Prostate gland (tissue), 2 donors: ENCODE measurements around the gene EAPP. TPM values are rescaled to one million over a fixed set of nuclear protein-coding genes. Genes with fewer than 3 reads are reported as not detected.

Experiments
- DNase-seq: peaks from one replicate; pipeline ENCODE4 v3.0.0-alpha.2; 2019; ENCODE audit warnings: low spot score
- H3K27ac ChIP-seq, 2 donors: fragments of 200-600 bp; sonication (generic); 2 replicates each; pipeline ENCODE4 v1.5.1; 2017 to 2019
- H3K27me3 ChIP-seq: fragments of 200-600 bp; sonication (generic); replicated peaks from 2 replicates; pipeline ENCODE4 v1.5.1; 2019; ENCODE audit not compliant: insufficient read depth
- H3K36me3 ChIP-seq, 2 donors: fragments of 200-600 bp; sonication (generic); 1 replicate in 1 of 2; 2 replicates in 1 of 2; pipeline versions ENCODE4 v1.5.1 to v1.8.1; 2017 to 2019
- H3K4me1 ChIP-seq: fragments of 200-600 bp; sonication (generic); replicated peaks from 2 replicates; pipeline ENCODE4 v1.5.1; 2019
- H3K4me3 ChIP-seq, 2 donors: fragments of 200-600 bp; sonication (generic); 2 replicates each; pipeline ENCODE4 v1.5.1; 2017 to 2019
- H3K9me3 ChIP-seq: fragments of 200-600 bp; sonication (generic); 2 replicates; pipeline ENCODE4 v1.5.1; 2017
- CTCF ChIP-seq, 4 experiments: fragments of 200-600 bp in 2 of 4; fragments of 450-650 bp in 2 of 4; sonication (generic) in 2 of 4; IDR thresholded peaks; 1 replicate in 3 of 4; 2 replicates in 1 of 4; pipeline ENCODE4 v1.5.1; 2016 to 2019; ENCODE audit warnings: antibody characterized with exemption in 4 of 4, mild to moderate bottlenecking in 2 of 4, moderate library complexity in 2 of 4
- POLR2A ChIP-seq: fragments of 450-650 bp; IDR thresholded peaks from one replicate; pipeline ENCODE4 v1.6.1; 2016; ENCODE audit warnings: antibody characterized with exemption, mild to moderate bottlenecking
- POLR2AphosphoS5 ChIP-seq: sonication (generic); formaldehyde crosslinking; IDR thresholded peaks from one replicate; pipeline ENCODE4 v1.6.1; 2017; ENCODE audit warnings: antibody characterized with exemption
- WGBS: methylation state at CpG from one replicate; pipeline ENCODE4 v1.1.5; 2018; 5-methylcytosine and 5-hydroxymethylcytosine counted together
- intact Hi-C: fragments of 100-400 bp; cut with DNase I; formaldehyde crosslinking; loops from one replicate; pipeline ENCODE4 v1.14.2; 2022
- total RNA-seq, 2 donors: library from RNA; depleted of rRNA; stranded (reverse); fragments of >200 nt; gene quantifications; one replicate each; pipeline ENCODE4 v1.1.0, GENCODE V29; 2016

Gene EAPP
- 10 to 100 TPM; 41.6 to 52.6 TPM for total RNA-seq

GRCh38 chr14:34539407-34540180 is at the start of gene EAPP:
Gene EAPP, minus strand, starts transcription at chr14:34539701. Its CDS starts 73 bp downstream, at chr14:34539628.
- Histone ChIP-seq H3K4me3 (peak within 1 kb of the TSS; percentile 89 to 97), H3K4me1 (no peaks in the 10 kb centered on the region), H3K27ac (peak within 1 kb of the TSS; percentile 96 to 97), H3K27me3 (no peaks in the 10 kb centered on the region), H3K36me3 (no peaks in the 10 kb centered on the region), H3K9me3 (no peaks in the 10 kb centered on the region)
- 4% methylated on average over 56 of the region's 59 CpGs for WGBS
- intact Hi-C loops = loop anchor here (5.0 kb wide), 1 partner anchor 77 kb away; the partner anchor contains the start of gene SPTSSA
- TF ChIP-seq POLR2A = peak; percentile 97
- peak in 2 of 4 experiments; percentile 29 to 41 for TF ChIP-seq CTCF (IDR thresholded peaks at IDR 0.05)
- peak; percentile 99 for TF ChIP-seq POLR2AphosphoS5
- peak; percentile 99 for DNase-seq

GRCh38 chr14:34583525-34583924 is 44.0 kb upstream of the EAPP start:
- peaks cover 0 to 3% of the 10 kb centered on the region in 2 donors for H3K36me3 ChIP-seq
- no peak overlapping the region for H3K27ac ChIP-seq
- no peaks in the 10 kb centered on the region for H3K27me3 ChIP-seq
- TF ChIP-seq POLR2A (no peak), CTCF (IDR thresholded peaks at IDR 0.05) (no peak), POLR2AphosphoS5 (no peak)
- no peaks in the 10 kb centered on the region for H3K4me1 ChIP-seq
- no peak overlapping the region for H3K4me3 ChIP-seq
- H3K9me3 ChIP-seq = no peaks in the 10 kb centered on the region
- intact Hi-C loops = no loop called here
- 74% methylated on average over 6 of the region's 6 CpGs for WGBS
- no peak for DNase-seq

- intact Hi-C loops = no loop called here
- Histone ChIP-seq H3K27me3 (no peaks in the 10 kb centered on the region), H3K36me3 (no peaks in the 10 kb centered on the region), H3K27ac (no peak overlapping the region), H3K4me1 (no peaks in the 10 kb centered on the region), H3K9me3 (no peaks in the 10 kb centered on the region), H3K4me3 (no peak overlapping the region)
- DNase-seq = no peak
- TF ChIP-seq POLR2AphosphoS5 (no peak), CTCF (IDR thresholded peaks at IDR 0.05) (no peak), POLR2A (no peak)
- WGBS = 94% methylated on average over 11 of the region's 11 CpGs
These were observed 42.7 kb upstream of the EAPP start for GRCh38 chr14:34582117-34582680.

- WGBS = 97% methylated on average over 5 of the region's 5 CpGs
- Histone ChIP-seq H3K9me3 (no peaks in the 10 kb centered on the region), H3K4me1 (no peaks in the 10 kb centered on the region), H3K27ac (no peak overlapping the region), H3K4me3 (no peak overlapping the region), H3K36me3 (no peaks in the 10 kb centered on the region), H3K27me3 (no peaks in the 10 kb centered on the region)
- TF ChIP-seq POLR2AphosphoS5 (no peak), CTCF (IDR thresholded peaks at IDR 0.05) (no peak), POLR2A (no peak)
- intact Hi-C loops = no loop called here
- DNase-seq = no peak
These were observed 40.9 kb upstream of the EAPP start for GRCh38 chr14:34580381-34580780.

- WGBS = 94% methylated on average over 3 of the region's 3 CpGs
- H3K36me3 ChIP-seq = peaks cover 0 to 3% of the 10 kb centered on the region in 2 donors
- H3K9me3 ChIP-seq = no peaks in the 10 kb centered on the region
- no peak for DNase-seq
- H3K27ac ChIP-seq = no peak overlapping the region
- H3K27me3 ChIP-seq = no peaks in the 10 kb centered on the region
- no peak overlapping the region for H3K4me3 ChIP-seq
- H3K4me1 ChIP-seq = no peaks in the 10 kb centered on the region
- intact Hi-C loops = no loop called here
- TF ChIP-seq POLR2A (no peak), CTCF (IDR thresholded peaks at IDR 0.05) (no peak), POLR2AphosphoS5 (no peak)
These were observed 32.3 kb upstream of the EAPP start for GRCh38 chr14:34571771-34572170.
